ENCODE results near the gene PDE9A.

Gene PDE9A

GRCh38 chr21:42739061-42739931, 85.9 kb downstream of the PDE9A start:
- DNase-seq (ENCODE audit: low spot score) = no peak

GRCh38 chr21:42740405-42740909, 87.0 kb downstream of the PDE9A start:
- no peak for DNase-seq (ENCODE audit: low spot score)

GRCh38 chr21:42741066-42741465, 87.6 kb downstream of the PDE9A start:
- no peak for DNase-seq (ENCODE audit: low spot score)

GRCh38 chr21:42744520-42745445, 91.4 kb downstream of the PDE9A start:
- no peak for DNase-seq (ENCODE audit: low spot score)

DNA sequence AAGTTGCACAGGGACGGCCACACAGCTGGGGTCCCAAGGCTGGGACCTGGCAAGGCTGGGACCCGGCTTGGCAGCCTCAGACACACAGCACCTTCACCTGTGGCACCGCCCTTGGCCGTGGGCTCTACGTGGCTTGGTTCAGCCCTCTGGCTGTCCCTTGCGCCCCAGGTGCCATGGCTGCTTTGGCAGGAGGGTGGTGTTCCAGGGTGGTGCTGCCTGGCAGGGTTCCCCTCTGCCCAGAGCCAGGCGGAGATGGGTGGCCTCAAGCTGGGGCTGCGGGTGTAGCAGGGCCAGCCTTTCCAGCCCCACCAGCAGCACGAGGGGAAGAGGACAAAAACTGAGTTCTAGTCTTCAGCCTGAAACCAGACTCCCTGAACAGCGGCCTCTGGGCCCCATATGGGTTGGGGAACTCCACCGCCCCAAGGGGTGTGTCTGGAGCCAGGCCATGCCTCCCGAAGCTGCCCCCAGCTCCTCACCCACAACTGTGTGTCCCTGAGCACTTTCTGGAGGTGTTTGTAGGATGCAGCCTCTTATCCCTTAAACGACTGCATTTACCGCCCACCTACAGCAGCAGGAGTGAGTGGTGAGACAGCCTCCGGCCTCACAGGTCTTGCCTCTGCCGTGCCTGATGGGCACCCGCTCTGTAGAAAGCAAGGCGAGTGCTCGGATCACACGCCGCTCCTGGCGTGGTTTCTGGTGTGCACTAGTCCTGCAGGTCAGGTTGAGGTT, 92.3 kb downstream of the PDE9A start:
- DNase-seq (ENCODE audit: low spot score) = no peak

GRCh38 chr21:42746240-42746592, 92.8 kb downstream of the PDE9A start:
- DNase-seq (ENCODE audit: low spot score) = no peak

- DNase-seq (ENCODE audit: low spot score) = no peak
Measured at GRCh38 chr21:42746593-42747275, 93.3 kb downstream of the PDE9A start.

DNA sequence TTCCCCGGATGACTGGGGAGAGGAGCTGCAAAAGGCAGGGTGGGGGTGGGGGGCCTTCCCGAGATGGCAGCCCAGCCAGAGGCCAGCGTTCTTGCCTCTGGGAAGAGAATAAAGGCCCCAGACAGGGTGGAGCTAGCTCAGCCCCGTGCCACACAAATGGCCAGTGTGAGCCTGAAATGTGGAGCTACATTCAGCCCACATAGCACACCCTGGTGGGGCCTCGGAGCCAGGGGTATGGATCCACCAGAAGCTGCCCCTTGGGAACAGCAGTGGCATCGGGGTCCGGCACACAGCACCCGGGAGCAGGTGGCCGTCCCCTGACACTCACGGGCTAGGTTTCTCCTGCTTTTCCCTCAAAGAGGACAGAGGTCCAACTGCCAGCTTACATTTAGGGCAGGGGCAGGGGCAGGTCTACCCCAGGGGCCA, 93.9 kb downstream of the PDE9A start:
- DNase-seq (ENCODE audit: low spot score) = no peak

GRCh38 chr21:42747746-42748351, 94.4 kb downstream of the PDE9A start:
- DNase-seq (ENCODE audit: low spot score) = no peak

DNA sequence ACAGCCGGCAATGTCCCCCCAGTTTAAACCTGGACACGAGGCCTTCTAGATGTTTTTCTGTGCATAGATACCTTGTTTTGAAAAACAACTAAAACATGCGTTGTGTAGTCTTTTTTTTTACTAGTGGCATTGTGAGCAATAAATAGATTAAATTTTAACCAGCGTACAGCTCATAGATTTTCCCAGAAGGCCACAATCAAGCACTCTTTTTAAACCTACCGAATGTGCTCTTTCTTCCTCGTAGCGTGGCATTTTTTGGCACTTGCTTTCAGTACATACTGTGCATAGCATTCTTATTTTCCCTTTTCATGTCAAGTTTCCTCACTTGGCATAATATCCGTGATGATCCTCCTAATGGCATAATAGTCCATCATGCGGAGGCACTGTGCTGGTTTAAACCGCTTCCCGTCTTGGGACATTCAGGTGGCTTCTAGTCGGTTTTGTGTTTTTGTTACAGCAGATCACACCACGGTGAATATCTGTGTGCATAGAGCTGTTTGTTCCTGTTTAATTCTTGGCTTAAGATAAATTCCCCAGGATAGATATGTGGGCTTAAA, 95.3 kb downstream of the PDE9A start:
- DNase-seq (ENCODE audit: low spot score) = no peak

GRCh38 chr21:42750737-42751530, 97.5 kb downstream of the PDE9A start:
- no peak for DNase-seq (ENCODE audit: low spot score)

DNA sequence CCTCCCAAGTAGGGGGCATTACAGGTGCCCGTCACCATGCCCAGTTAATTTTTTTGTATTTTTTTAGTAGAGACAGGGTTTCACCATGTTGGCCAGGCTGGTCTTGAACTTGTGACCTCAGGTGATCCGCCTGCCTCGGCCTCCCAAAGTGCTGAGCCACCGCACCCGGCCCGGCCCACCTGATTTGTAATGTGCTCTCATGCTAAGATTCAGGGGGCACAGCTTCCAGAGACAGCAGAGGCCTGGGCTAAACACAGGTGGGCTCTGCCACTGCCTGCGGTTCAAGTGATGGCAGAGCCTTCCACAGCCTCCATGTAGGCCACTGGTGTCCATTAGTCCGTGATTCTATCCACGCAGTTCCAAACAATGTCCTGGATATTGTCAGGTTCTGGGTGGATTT, 98.4 kb downstream of the PDE9A start:
- no peak for DNase-seq (ENCODE audit: low spot score)

GRCh38 chr21:42753804-42754203, 100.4 kb downstream of the PDE9A start:
- DNase-seq (ENCODE audit: low spot score) = no peak

DNA sequence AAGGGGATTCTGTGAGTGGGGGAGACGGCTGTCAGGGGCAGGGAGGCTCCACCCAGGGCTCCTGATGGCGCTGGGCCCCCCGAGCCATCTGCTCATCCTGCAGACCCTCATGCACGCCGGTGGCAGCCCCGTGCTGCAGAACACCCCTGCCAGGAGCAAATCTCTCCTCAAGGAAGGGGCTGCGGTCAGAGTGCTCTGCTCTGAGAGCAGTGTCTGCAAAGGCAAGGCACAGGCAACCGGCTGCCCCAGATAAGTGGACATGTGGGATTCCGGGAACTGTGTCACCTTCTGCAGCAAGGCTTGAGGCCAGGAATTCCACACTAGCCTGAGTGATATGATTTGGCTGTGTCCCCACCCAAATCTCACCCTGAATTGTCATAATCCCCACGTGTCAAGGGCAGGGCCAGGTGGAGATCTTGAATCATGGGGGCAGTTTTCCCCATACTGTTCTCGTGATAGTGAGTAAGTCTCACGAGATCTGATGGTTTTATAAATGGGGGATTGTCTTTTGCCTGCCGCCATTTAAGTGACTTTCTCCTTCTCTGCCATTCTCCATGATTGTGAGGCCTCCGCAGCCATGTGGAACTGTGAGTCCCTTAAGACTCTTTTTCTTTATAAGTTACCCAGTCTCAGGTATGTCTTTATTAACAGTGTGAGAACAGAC, 101.0 kb downstream of the PDE9A start:
- no peak for DNase-seq (ENCODE audit: low spot score)

DNA sequence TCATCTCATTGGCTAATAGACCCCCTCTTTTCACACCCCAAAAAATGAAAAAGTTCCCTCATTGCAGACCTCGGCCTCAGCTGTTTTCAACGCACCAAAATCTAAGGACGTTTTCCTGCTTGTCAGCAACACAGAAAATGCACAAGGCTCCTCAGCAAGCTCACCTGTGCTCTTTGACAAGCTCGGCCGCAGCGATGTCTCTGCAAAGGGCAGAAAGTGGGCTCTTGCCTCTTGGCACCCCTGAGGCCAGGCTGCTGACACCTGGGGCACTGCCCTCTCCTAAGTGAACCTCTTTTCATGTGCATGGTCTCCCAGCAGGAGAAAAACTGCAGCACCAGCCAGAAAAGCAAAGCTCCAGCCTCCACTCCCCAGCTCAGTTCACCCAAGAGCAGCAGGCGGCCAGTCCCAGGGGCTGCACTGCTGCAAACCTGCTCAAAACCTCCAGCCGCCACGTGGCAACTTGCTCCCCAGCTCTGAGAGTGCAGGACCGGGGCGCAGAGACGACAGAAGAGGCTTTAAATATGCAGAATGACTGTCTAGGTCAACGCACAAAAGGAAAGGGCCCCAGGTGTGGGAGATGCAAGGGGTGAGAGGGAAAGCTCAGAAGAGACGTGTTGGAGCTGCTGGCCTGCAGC, 101.7 kb downstream of the PDE9A start:
- DNase-seq (ENCODE audit: low spot score) = no peak

- no peak for DNase-seq (ENCODE audit: low spot score)
Measured at GRCh38 chr21:42755766-42756579, 102.6 kb downstream of the PDE9A start.

DNA sequence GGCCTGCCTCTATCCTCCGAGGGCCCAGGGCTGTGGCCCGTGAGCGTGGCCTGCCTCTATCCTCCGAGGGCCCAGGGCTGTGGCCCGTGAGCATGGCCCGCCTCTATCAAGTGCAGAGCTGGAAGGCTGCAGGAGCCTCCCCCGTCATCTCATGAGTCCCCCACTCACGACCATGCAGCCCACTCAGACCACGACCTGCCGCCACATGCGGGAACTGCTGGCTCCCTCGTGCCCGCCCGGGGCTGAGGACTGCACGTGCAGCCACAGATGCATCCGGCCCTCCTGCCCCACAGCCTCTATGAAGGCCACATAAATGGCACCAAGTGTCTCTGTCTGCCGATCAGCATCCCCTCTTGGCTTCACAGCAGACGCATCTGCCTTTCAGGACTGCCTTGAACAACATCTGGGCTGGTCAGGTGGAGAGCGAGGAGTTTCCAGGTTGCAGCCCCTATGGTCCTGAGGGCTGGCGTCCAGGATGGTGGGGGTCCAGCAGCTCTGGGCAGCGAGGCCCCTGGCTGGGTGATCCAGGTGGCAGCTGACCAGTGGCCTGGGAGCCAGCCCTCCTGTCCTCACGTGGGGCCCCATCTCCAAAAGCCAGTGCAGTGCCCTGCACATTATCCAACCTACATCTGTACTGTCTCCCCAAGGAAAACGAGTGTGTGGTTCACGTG, 103.3 kb downstream of the PDE9A start:
- no peak for DNase-seq (ENCODE audit: low spot score)

Measured in AG08396 (cell line).